GM13976 (cell line): ENCODE measurements around the gene PCNX1.
"Not testable (repeated sequence)": the region's sequence is repeated elsewhere in the genome, so short reads cannot be mapped to it uniquely, and the experiment has no call there.

Experiments used
- DNase-seq: peaks from one replicate; pipeline ENCODE4 v3.0.0; 2012; ENCODE audit warnings: low spot score
- in situ Hi-C: fragments of 300-500 bp; cut with MboI; formaldehyde crosslinking; loops from one replicate; pipeline ENCODE4 v1.12.0; 2022; ENCODE audit warnings: low sequenced_read_pairs, mixed read lengths, inconsistent platforms; ENCODE audit not compliant: unreplicated experiment
- TF ChIP-seq, protein P1 (sequence below): IDR thresholded peaks from 2 replicates; pipeline ENCODE4 v1.5.1; 2012; ENCODE audit warnings: borderline replicate concordance, mild to moderate bottlenecking; ENCODE audit not compliant: insufficient read depth; ENCODE audit errors: extremely low read depth, missing control alignments, control extremely low read depth

Gene PCNX1

DNA sequence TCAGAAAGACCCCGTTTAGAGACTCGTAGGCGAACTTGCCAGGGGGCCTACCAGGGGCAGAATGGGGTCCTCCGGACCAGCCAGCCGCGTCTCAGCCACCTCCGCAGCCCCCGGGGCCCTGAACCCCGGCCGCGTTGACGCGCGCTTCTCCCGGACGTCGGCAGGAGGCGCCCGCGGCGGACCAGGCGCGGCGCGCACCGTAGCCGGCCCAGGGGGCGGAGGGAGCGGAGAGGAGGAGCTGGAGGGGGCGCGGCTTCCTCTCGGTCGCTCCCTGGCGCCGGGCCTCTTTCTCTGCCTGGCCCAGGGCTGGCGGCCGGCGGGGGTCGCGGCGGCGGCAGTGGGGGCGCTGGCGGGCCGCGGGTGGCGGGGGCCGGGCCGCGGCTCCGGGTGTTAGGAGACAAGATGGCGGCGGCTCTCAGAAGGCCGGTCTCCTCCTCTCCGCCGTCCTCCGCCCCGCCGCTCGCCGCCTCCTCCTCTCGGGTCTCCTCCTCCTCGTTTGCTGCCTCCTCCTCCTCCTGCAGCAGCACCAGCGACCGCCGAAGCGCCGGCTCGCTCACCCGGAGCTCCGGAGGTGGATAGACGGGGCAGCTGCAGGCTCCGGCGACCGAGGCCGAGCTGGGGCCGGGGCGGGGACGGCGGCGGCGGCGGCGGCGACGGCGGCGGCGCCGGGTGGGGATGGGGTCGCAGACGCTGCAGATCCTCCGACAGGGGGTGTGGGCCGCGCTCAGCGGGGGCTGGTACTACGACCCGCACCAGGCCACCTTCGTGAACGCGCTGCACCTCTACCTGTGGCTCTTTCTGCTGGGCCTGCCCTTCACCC, at the start of gene PCNX1:
PCNX1 (plus strand) TSS at position 284 of the 820 bp plus-strand sequence; CDS start at position 676, 392 bp downstream.
- in situ Hi-C loops: no loop called here
- peak; percentile 94 for DNase-seq
- TF ChIP-seq, protein P1, sequence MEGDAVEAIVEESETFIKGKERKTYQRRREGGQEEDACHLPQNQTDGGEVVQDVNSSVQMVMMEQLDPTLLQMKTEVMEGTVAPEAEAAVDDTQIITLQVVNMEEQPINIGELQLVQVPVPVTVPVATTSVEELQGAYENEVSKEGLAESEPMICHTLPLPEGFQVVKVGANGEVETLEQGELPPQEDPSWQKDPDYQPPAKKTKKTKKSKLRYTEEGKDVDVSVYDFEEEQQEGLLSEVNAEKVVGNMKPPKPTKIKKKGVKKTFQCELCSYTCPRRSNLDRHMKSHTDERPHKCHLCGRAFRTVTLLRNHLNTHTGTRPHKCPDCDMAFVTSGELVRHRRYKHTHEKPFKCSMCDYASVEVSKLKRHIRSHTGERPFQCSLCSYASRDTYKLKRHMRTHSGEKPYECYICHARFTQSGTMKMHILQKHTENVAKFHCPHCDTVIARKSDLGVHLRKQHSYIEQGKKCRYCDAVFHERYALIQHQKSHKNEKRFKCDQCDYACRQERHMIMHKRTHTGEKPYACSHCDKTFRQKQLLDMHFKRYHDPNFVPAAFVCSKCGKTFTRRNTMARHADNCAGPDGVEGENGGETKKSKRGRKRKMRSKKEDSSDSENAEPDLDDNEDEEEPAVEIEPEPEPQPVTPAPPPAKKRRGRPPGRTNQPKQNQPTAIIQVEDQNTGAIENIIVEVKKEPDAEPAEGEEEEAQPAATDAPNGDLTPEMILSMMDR: peak; percentile 89

DNA sequence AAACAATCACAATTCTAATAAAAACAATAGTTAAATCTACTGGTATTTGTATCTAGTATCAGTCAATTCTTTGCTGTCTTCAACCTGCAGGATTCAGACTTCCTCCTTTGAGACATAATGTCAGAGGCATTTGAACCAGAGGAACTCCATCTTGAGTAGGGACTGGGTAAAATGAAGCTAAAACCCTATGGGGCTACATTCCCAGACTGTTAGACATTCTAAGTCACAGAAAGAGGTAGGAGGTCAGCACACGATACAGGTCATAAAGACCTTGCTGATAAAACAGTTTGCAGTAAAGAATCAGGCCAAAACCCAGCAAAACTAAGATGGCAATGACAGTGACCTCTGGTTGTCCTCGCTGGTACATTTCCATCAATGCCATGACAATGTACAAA, 49.8 kb upstream of the PCNX1 start:
- DNase-seq: no peak
- in situ Hi-C loops: no loop called here
- TF ChIP-seq, protein P1: no peak

DNA sequence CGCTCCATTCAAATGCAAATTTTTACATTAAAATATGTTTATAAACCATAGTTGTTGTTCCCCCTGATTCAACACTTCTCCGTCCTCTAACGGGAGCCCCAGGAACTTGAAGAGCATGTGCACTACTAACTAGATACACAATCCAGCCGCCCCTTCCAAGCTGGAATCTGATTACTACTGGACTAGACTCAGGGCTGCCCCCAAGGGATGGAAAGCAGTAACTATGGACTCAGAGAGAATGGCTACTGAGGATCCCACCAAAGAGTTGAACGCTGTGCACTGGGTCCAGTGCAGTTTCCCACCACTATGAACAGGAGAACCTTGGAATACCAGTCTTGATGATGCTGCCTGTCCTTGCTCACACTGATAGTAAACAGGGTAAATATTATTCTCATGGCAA, 48.6 kb upstream of the PCNX1 start:
- in situ Hi-C loops: no loop called here
- DNase-seq: no peak
- TF ChIP-seq, protein P1: no peak

DNA sequence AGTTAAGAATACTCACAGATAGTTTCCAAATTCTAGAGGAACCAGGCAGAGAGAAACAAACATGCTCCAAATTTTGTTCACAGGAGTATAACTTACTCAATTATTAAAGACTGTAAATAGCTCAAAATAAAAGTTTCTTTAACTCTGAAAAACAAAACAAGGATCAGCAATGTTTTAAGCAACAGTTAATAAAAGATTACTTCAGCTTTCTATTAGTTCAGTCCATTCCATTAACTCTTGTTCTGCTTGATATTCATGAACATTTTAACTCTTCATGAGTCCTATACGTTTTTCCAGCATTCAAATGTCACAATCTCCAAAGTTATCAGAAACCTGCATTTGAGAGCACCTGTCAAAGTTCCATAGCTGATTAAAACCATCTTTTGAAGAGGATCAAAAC, 40.3 kb upstream of the PCNX1 start:
- in situ Hi-C loops, DNase-seq: not testable (repeated sequence)

DNA sequence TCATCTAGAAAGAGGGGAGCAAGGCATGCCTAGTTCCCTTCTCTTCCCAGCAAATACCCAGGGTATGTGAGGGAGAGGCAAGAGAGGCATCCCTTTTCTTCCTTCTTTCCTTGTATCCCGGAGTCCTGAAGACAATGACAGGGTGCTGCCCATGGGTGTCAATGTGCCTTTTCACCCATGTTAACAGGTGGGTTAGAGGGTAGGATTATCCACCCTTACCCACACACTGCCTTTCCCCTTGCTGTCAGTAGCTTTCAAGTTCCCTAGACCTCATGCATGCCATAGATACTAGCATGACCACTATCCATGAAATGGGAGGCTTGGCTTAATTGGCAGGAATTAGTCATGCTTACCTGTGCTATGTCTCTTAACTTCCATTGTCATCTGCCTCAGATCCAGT, 36.3 kb upstream of the PCNX1 start:
- in situ Hi-C loops: no loop called here
- no peak for DNase-seq
- TF ChIP-seq, protein P1: no peak

DNA sequence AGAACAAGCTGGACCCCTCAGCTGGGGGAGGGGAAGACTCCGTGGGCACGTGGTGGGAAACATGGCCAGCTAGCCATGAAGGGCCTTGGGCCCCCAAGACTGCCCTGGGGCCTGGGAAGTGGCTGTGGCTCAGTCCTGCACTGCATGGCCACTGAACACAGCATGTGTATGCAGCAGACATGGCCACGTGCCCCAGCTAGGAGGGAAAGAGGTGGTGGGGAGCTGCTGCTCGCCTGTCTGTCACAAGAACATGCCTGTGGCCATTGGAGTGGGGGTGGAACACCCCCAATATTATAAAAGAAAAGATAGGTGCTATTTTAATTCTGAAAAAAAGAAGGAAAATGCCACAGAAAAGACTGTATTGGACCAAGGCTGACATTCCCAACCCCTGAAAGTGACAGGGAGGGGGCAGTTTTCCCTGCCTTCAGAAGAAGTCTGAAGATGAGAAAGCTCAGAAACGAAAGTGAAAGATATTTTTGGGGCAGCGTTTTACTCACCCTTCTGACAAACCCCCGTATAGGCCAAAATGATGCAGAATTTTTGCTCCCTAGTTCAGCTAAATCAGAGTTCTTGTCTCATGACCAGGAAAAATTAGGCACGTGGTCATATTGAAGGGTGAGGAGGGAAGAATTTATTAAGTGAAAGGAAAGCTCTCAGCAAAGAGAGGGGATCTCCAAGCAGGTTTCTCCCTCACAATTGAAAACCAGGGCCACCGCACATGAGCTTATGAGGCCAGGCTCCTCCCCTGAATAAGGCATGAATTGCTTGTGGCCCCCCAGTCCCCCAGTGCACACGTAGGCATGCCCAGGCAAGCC, 35.2 kb upstream of the PCNX1 start:
- TF ChIP-seq, protein P1: no peak
- DNase-seq: peak; percentile 68
- in situ Hi-C loops: no loop called here

DNA sequence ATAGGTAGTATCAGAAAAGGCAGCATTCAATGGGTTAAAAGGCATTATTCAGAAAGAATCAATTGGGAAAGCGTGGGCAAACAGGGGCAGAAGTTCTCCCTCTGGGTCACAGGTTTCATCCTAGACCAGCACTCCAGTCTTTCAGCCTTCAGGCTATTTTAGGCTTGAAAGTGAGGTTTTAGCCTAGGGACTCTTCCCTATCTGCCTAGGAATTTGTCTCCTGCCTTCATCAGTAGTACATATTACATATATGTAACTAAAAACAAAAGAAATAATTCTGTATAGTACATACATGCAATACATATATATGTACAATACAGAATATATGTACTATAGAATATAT, 34.6 kb upstream of the PCNX1 start:
- no peak for DNase-seq
- in situ Hi-C loops: no loop called here
- TF ChIP-seq, protein P1: no peak
